Nephron (organoid): ENCODE data around the gene TNS3.

Experiments used
- H3K27ac Mint-ChIP-seq, 3 experiments: 2 replicates each; pipeline ENCODE4 v1.8.0; 2020; ENCODE audit warnings: mixed read lengths in 3 of 3, mild to moderate bottlenecking in 2 of 3, moderate library complexity in 1 of 3
- H3K27me3 Mint-ChIP-seq: 2 replicates; pipeline ENCODE4 v1.8.0; 2021; ENCODE audit warnings: low read depth, mild to moderate bottlenecking, moderate library complexity, mixed read lengths
- H3K36me3 Mint-ChIP-seq: 2 replicates; pipeline ENCODE4 v1.8.0; 2020; ENCODE audit warnings: low read depth, mixed read lengths
- H3K4me1 Mint-ChIP-seq: 2 replicates; pipeline ENCODE4 v1.8.0; 2020; ENCODE audit warnings: mixed read lengths
- H3K4me3 Mint-ChIP-seq, 3 experiments: 2 replicates each; pipeline ENCODE4 v1.8.0; 2020; ENCODE audit warnings: mild to moderate bottlenecking in 3 of 3, mixed read lengths in 3 of 3, moderate library complexity in 2 of 3
- H3K9me3 Mint-ChIP-seq: 2 replicates; pipeline ENCODE4 v1.8.0; 2020; ENCODE audit warnings: mixed read lengths
- CTCF ChIP-seq, 3 experiments: fragments of 200-600 bp; sonication (generic); IDR thresholded peaks; one replicate each; pipeline ENCODE4 v1.5.0; 2021; ENCODE audit warnings: antibody characterized with exemption in 3 of 3; ENCODE audit not compliant: unreplicated experiment in 3 of 3

Gene TNS3

GRCh38 chr7:47483604-47484273 lies 98.2 kb downstream of the TNS3 start:
- no peak overlapping the region for H3K4me3 Mint-ChIP-seq
- peak in 2 of 3 experiments; percentile 9 to 14 for TF ChIP-seq CTCF (IDR thresholded peaks at IDR 0.05; ENCODE audit: unreplicated experiment in 3 of 3)
- peak overlapping the region; percentile 42 to 89 (median 79) for H3K27ac Mint-ChIP-seq
- H3K36me3 Mint-ChIP-seq, result peaks cover 8% of the 10 kb centered on the region
- H3K4me1 Mint-ChIP-seq, result peaks cover 61% of the 10 kb centered on the region
- H3K27me3 Mint-ChIP-seq, result no peaks in the 10 kb centered on the region
- no peaks in the 10 kb centered on the region for H3K9me3 Mint-ChIP-seq

- no peaks in the 10 kb centered on the region for H3K9me3 Mint-ChIP-seq
- no peak for TF ChIP-seq CTCF (IDR thresholded peaks at IDR 0.05; ENCODE audit: unreplicated experiment in 3 of 3)
- H3K27ac Mint-ChIP-seq, result peak overlapping the region; percentile 48 to 70 (median 52)
- peaks cover 8% of the 10 kb centered on the region for H3K36me3 Mint-ChIP-seq
- no peaks in the 10 kb centered on the region for H3K27me3 Mint-ChIP-seq
- H3K4me1 Mint-ChIP-seq, result peaks cover 49% of the 10 kb centered on the region
- peak overlapping the region in 2 of 3 experiments; percentile 14 to 21 for H3K4me3 Mint-ChIP-seq
Measured at GRCh38 chr7:47482013-47482875, 99.7 kb downstream of the TNS3 start.

GRCh38 chr7:47481541-47482012 lies 100.3 kb downstream of the TNS3 start:
- Mint-ChIP-seq H3K36me3 (peaks cover 8% of the 10 kb centered on the region), H3K4me3 (peak overlapping the region in 2 of 3 experiments; percentile 14 to 21), H3K27ac (peak overlapping the region; percentile 48 to 70 (median 52)), H3K9me3 (no peaks in the 10 kb centered on the region), H3K27me3 (no peaks in the 10 kb centered on the region), H3K4me1 (peaks cover 50% of the 10 kb centered on the region)
- TF ChIP-seq CTCF (IDR thresholded peaks at IDR 0.05; ENCODE audit: unreplicated experiment in 3 of 3), result no peak

GRCh38 chr7:47480576-47481538 lies 101.1 kb downstream of the TNS3 start:
- H3K36me3 Mint-ChIP-seq, result peaks cover 5% of the 10 kb centered on the region
- no peaks in the 10 kb centered on the region for H3K27me3 Mint-ChIP-seq
- H3K4me1 Mint-ChIP-seq, result peaks cover 48% of the 10 kb centered on the region
- peak overlapping the region; percentile 52 to 70 (median 54) for H3K27ac Mint-ChIP-seq
- no peak for TF ChIP-seq CTCF (IDR thresholded peaks at IDR 0.05; ENCODE audit: unreplicated experiment in 3 of 3)
- no peak overlapping the region for H3K4me3 Mint-ChIP-seq
- H3K9me3 Mint-ChIP-seq, result no peaks in the 10 kb centered on the region

- no peak for TF ChIP-seq CTCF (IDR thresholded peaks at IDR 0.05; ENCODE audit: unreplicated experiment in 3 of 3)
- peaks cover 3% of the 10 kb centered on the region for H3K36me3 Mint-ChIP-seq
- H3K4me3 Mint-ChIP-seq, result no peak overlapping the region
- H3K27ac Mint-ChIP-seq, result peak overlapping the region; percentile 14 to 54 (median 52)
- H3K4me1 Mint-ChIP-seq, result peaks cover 44% of the 10 kb centered on the region
- H3K27me3 Mint-ChIP-seq, result no peaks in the 10 kb centered on the region
- H3K9me3 Mint-ChIP-seq, result no peaks in the 10 kb centered on the region
Measured at GRCh38 chr7:47479821-47480575, 101.9 kb downstream of the TNS3 start.
